GM19397 (cell line): ENCODE measurements around the gene TBC1D2.
"Not testable (repeated sequence)": the region's sequence is repeated elsewhere in the genome, so short reads cannot be mapped to it uniquely, and the experiment has no call there.

Experiments
- ATAC-seq: cut with Tn5 transposase; IDR thresholded peaks from one replicate; pipeline ENCODE4 v1.9.1; 2021; ENCODE audit warnings: mild to moderate bottlenecking, moderate library complexity; ENCODE audit not compliant: unreplicated experiment

Gene TBC1D2

GRCh38 chr9:98255578-98256296 lies at the start of gene TBC1D2:
TSS of gene TBC1D2 (minus strand) at chr9:98255649. CDS start at chr9:98255541, 108 bp downstream.
- ATAC-seq: peak; percentile 90

- no peak for ATAC-seq
These were observed 48.9 kb upstream of the TBC1D2 start for GRCh38 chr9:98304381-98304780.

GRCh38 chr9:98303633-98304125 lies 48.2 kb upstream of the TBC1D2 start:
- no peak for ATAC-seq

GRCh38 chr9:98302938-98303632 lies 47.6 kb upstream of the TBC1D2 start:
- no peak for ATAC-seq

- no peak for ATAC-seq
These were observed 46.7 kb upstream of the TBC1D2 start for GRCh38 chr9:98302150-98302549.

- no peak for ATAC-seq
These were observed 45.2 kb upstream of the TBC1D2 start for GRCh38 chr9:98300611-98301010.

GRCh38 chr9:98298476-98298875 lies 43.0 kb upstream of the TBC1D2 start:
- ATAC-seq: no peak

- ATAC-seq: no peak
These were observed 40.4 kb upstream of the TBC1D2 start for GRCh38 chr9:98295824-98296223.

GRCh38 chr9:98291820-98292219 lies 36.4 kb upstream of the TBC1D2 start:
- no peak for ATAC-seq

- ATAC-seq: no peak
These were observed 35.0 kb upstream of the TBC1D2 start for GRCh38 chr9:98290411-98290810.

GRCh38 chr9:98289614-98290201 lies 34.3 kb upstream of the TBC1D2 start:
- ATAC-seq: no peak

- ATAC-seq: no peak
These were observed 33.4 kb upstream of the TBC1D2 start for GRCh38 chr9:98288881-98289280.

- no peak for ATAC-seq
These were observed 31.9 kb upstream of the TBC1D2 start for GRCh38 chr9:98287384-98287783.

- ATAC-seq: no peak
These were observed 30.0 kb upstream of the TBC1D2 start for GRCh38 chr9:98285446-98285845.

- no peak for ATAC-seq
These were observed 29.3 kb upstream of the TBC1D2 start for GRCh38 chr9:98284754-98285153.

GRCh38 chr9:98283143-98283542 lies 27.7 kb upstream of the TBC1D2 start:
- not testable (repeated sequence) for ATAC-seq

- ATAC-seq: no peak
These were observed 25.8 kb upstream of the TBC1D2 start for GRCh38 chr9:98281281-98281680.

- ATAC-seq: no peak
These were observed 25.1 kb upstream of the TBC1D2 start for GRCh38 chr9:98280574-98280973.

- ATAC-seq: no peak
These were observed 24.7 kb upstream of the TBC1D2 start for GRCh38 chr9:98280162-98280561.

- ATAC-seq: no peak
These were observed 21.5 kb upstream of the TBC1D2 start for GRCh38 chr9:98276907-98277469.

- ATAC-seq: no peak
These were observed 19.7 kb upstream of the TBC1D2 start for GRCh38 chr9:98275159-98275558.

- no peak for ATAC-seq
These were observed 16.6 kb upstream of the TBC1D2 start for GRCh38 chr9:98272083-98272482.
